Adipocyte (in vitro differentiated cells): ENCODE data around the gene TTC33.

Experiments
- DNase-seq: peaks from one replicate; pipeline ENCODE4 v3.0.0-alpha.2; 2015; ENCODE audit warnings: low read depth
- H3K27me3 ChIP-seq: replicated peaks from 2 replicates; pipeline ENCODE4 v1.7.0; 2013; ENCODE audit warnings: mild to moderate bottlenecking, low read length, moderate library complexity; ENCODE audit not compliant: control insufficient read depth, insufficient read depth
- H3K36me3 ChIP-seq: 2 replicates; pipeline ENCODE4 v1.7.0; 2013; ENCODE audit warnings: low read length, mild to moderate bottlenecking, moderate library complexity; ENCODE audit not compliant: control insufficient read depth, insufficient read depth, severe bottlenecking
- H3K4me1 ChIP-seq: 2 replicates; pipeline ENCODE4 v1.7.0; 2013; ENCODE audit warnings: mild to moderate bottlenecking, low read length, moderate library complexity; ENCODE audit not compliant: control insufficient read depth, insufficient read depth
- H3K4me3 ChIP-seq: 2 replicates; pipeline ENCODE4 v1.7.0; 2013; ENCODE audit warnings: mild to moderate bottlenecking, low read length, moderate library complexity
- H3K9ac ChIP-seq: 2 replicates; pipeline ENCODE4 v1.7.0; 2013; ENCODE audit warnings: mild to moderate bottlenecking, low read length, moderate library complexity
- H3K9me3 ChIP-seq: 2 replicates; pipeline ENCODE4 v1.7.0; 2013; ENCODE audit warnings: mild to moderate bottlenecking, low read length, moderate library complexity; ENCODE audit not compliant: control insufficient read depth

TTC33 gene

DNA sequence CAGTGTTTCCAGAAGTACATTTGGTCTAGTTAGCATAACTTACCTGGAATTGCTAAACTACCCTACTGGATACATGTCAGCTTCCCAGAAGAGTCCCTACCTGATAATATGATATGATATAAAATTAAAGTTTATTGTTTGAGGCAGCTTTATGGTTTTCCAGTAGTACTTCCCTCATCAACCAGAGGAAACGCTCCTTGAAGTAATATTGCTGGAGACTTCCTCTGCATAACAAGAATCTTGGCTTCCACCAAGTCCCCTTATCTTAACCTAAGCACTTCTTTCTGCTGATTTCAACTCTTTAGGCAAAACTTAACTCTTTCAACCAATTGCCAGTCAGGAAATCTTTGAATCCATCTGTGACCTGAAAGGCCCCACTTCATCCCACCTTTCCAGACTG is 290.3 kb downstream of the TTC33 start:
- Histone ChIP-seq H3K9ac (no peak overlapping the region), H3K36me3 (no peaks in the 10 kb centered on the region)

GRCh38 chr5:40464511-40464910 is 291.2 kb downstream of the TTC33 start:
- no peak overlapping the region for H3K9ac ChIP-seq
- no peak for DNase-seq
- no peaks in the 10 kb centered on the region for H3K9me3 ChIP-seq
- no peak overlapping the region for H3K4me3 ChIP-seq
- no peaks in the 10 kb centered on the region for H3K27me3 ChIP-seq
- no peaks in the 10 kb centered on the region for H3K4me1 ChIP-seq
- no peaks in the 10 kb centered on the region for H3K36me3 ChIP-seq

More for the DNA sequence above, 290.3 kb downstream of the TTC33 start:
- no peaks in the 10 kb centered on the region for H3K4me1 ChIP-seq
- H3K4me3 ChIP-seq = no peak overlapping the region
- H3K9me3 ChIP-seq = no peaks in the 10 kb centered on the region
- no peak for DNase-seq
- no peaks in the 10 kb centered on the region for H3K27me3 ChIP-seq
